ENCODE results near the gene COG7.
"Not testable (repeated sequence)": the region's sequence is repeated elsewhere in the genome, so short reads cannot be mapped to it uniquely, and the experiment has no call there.

The COG7 gene

GRCh38 chr16:23469814-23470213, 16.8 kb upstream of the COG7 start:
- DNase-seq (ENCODE audit: low spot score), result no peak

- DNase-seq (ENCODE audit: low spot score), result no peak
Measured at GRCh38 chr16:23466162-23466885, 13.3 kb upstream of the COG7 start.

GRCh38 chr16:23465179-23465578, 12.2 kb upstream of the COG7 start:
- DNase-seq (ENCODE audit: low spot score), result no peak

GRCh38 chr16:23464196-23464595, 11.2 kb upstream of the COG7 start:
- peak; percentile 79 for DNase-seq (ENCODE audit: low spot score)

- peak; percentile 75 for DNase-seq (ENCODE audit: low spot score)
Measured at GRCh38 chr16:23462994-23463393, 10.0 kb upstream of the COG7 start.

GRCh38 chr16:23453338-23454052, 506 bp upstream of the COG7 start:
- DNase-seq (ENCODE audit: low spot score), result no peak

- no peak for DNase-seq (ENCODE audit: low spot score)
Measured at GRCh38 chr16:23452221-23452571, 793 bp downstream of the COG7 start.

- DNase-seq (ENCODE audit: low spot score), result no peak
Measured at GRCh38 chr16:23448392-23448791, 4.6 kb downstream of the COG7 start.

- DNase-seq (ENCODE audit: low spot score), result not testable (repeated sequence)
Measured at GRCh38 chr16:23437542-23437941, 15.4 kb downstream of the COG7 start.

GRCh38 chr16:23436951-23437350, 16.0 kb downstream of the COG7 start:
- DNase-seq (ENCODE audit: low spot score), result no peak

GRCh38 chr16:23435500-23435899, 17.5 kb downstream of the COG7 start:
- peak; percentile 36 for DNase-seq (ENCODE audit: low spot score)

- peak; percentile 75 for DNase-seq (ENCODE audit: low spot score)
Measured at GRCh38 chr16:23434380-23434779, 18.6 kb downstream of the COG7 start.

GRCh38 chr16:23433261-23433920, 19.6 kb downstream of the COG7 start:
- DNase-seq (ENCODE audit: low spot score), result no peak

GRCh38 chr16:23432176-23433128, 20.5 kb downstream of the COG7 start:
- DNase-seq (ENCODE audit: low spot score), result no peak

- DNase-seq (ENCODE audit: low spot score), result peak; percentile 54
Measured at GRCh38 chr16:23428351-23428750, 24.6 kb downstream of the COG7 start.

GRCh38 chr16:23424292-23424958, 28.6 kb downstream of the COG7 start:
- DNase-seq (ENCODE audit: low spot score), result no peak

- peak; percentile 44 for DNase-seq (ENCODE audit: low spot score)
Measured at GRCh38 chr16:23423496-23424049, 29.4 kb downstream of the COG7 start.

GRCh38 chr16:23420011-23420410, 33.0 kb downstream of the COG7 start:
- DNase-seq (ENCODE audit: low spot score), result no peak

GRCh38 chr16:23416816-23417215, 36.2 kb downstream of the COG7 start:
- no peak for DNase-seq (ENCODE audit: low spot score)

GRCh38 chr16:23414731-23415130, 38.3 kb downstream of the COG7 start:
- DNase-seq (ENCODE audit: low spot score), result no peak

- DNase-seq (ENCODE audit: low spot score), result no peak
Measured at GRCh38 chr16:23410176-23410575, 42.8 kb downstream of the COG7 start.
